HG03039 (cell line): ENCODE data around the gene PNLDC1.
"Not testable (repeated sequence)": the region's sequence is repeated elsewhere in the genome, so short reads cannot be mapped to it uniquely, and the experiment has no call there.

Source experiments
- ATAC-seq: cut with Tn5 transposase; IDR thresholded peaks from one replicate; pipeline ENCODE4 v1.9.1; 2021; ENCODE audit warnings: mild to moderate bottlenecking, moderate library complexity; ENCODE audit not compliant: unreplicated experiment

PNLDC1 gene

DNA sequence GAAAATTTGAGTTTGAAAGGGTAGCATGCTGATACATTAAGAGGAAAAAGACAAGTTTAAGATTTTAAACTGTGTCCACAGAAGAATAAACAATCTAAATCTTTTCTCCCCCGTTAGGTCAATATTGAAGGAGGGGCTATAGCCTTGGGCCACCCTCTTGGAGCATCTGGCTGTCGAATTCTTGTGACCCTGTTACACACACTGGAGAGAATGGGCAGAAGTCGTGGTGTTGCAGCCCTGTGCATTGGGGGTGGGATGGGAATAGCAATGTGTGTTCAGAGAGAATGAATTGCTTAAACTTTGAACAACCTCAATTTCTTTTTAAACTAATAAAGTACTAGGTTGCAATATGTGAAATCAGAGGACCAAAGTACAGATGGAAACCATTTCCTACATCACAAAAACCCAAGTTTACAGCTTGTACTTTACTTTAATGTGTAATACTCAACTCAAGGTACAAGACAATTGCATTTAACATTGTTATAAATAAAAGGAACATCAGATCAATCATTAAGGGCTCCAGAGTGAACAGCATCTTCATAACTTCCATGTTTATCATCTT lies 21.5 kb upstream of the PNLDC1 start:
- no peak for ATAC-seq

DNA sequence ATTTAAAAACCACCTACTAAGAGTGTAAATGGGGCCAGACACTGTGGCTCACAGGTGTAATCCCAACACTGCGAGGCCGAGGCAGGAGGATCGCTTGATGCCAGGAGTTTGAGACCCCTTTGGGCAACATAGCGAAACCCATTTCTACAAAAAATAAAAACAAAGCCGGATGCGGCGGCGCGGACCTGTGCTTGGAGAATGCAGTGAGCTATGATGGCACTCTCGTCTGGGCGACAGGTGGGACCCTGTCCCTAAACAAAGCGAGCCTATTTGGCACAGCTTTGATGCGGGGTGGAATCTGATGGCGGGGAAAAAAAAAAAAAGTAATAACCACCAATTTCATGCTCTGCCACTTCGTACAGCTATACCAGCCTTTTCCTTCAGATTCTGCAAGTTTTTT lies 11.8 kb upstream of the PNLDC1 start:
- ATAC-seq = no peak

DNA sequence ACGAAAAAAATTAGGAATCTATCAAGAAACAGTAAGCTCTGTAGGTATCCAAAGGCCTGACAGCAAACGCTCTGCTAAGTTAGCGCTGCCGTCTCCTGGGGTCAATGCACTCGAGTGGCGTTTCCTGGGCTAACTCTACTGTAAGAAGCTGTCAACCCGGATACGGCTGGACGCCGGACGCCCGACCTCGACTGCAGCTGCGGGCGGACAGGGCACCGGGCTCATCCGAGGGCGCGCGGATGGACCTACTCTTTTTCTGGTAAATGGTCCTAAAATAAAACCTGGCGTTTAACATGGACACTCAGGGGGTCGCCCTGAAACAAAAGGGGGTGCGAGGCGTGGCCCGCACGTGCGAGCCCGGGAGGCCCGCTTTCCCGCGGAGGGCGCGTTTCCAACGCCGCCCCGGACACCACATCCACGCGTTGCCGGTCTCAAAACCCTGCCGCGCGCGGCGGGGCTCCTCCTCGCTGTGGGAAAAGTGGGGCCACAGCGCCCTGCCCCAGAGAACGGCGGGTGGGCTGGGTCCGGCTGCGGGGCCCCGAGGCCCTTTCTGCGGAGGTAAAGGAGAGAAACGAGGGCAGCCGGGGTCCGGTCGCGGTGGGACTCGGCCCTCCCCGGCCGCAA lies 11.2 kb upstream of the PNLDC1 start:
- ATAC-seq = no peak

DNA sequence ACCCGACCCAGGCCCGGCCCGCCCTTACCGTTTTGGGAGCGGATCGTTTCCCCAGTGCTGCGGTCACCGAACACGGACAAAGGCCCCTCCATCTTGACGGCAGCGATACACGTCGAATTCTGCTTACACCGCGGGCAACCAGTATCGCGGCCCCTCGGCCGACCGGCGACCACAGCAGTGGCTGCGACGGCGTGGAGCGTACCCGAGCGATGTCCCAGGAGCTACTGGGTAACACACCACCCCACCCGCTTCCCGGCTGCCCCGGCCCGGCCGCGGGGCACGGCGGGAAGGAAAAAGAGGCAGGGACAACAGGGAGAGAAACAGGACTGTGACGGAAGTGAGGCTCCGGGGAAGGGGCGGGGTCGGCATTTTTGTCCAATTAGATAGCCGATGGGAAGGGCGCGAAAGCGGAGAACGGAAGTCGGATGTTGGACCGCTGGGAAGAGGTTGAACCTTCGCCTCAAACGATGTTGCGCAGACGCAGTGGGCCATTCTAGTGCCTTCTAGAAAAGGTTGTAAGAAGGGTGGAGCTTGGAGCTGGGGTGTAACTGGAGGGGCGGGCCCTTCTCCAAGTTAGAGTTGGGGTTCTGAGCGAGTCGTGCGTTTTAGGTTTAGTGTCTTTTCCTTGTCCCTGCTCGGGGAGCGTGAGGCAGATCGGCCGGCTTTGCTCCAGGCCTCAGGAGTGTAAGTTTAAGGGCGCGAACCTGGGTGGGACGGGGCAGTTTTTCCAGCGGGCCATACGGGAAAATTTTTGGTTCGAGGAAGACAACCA lies 10.5 kb upstream of the PNLDC1 start, which contains the start of gene TCP1:
TSS of gene TCP1 (minus strand) at position 226 of the 772 bp plus-strand sequence. CDS start at position 92, 134 bp downstream.
- peak; percentile 74 for ATAC-seq

DNA sequence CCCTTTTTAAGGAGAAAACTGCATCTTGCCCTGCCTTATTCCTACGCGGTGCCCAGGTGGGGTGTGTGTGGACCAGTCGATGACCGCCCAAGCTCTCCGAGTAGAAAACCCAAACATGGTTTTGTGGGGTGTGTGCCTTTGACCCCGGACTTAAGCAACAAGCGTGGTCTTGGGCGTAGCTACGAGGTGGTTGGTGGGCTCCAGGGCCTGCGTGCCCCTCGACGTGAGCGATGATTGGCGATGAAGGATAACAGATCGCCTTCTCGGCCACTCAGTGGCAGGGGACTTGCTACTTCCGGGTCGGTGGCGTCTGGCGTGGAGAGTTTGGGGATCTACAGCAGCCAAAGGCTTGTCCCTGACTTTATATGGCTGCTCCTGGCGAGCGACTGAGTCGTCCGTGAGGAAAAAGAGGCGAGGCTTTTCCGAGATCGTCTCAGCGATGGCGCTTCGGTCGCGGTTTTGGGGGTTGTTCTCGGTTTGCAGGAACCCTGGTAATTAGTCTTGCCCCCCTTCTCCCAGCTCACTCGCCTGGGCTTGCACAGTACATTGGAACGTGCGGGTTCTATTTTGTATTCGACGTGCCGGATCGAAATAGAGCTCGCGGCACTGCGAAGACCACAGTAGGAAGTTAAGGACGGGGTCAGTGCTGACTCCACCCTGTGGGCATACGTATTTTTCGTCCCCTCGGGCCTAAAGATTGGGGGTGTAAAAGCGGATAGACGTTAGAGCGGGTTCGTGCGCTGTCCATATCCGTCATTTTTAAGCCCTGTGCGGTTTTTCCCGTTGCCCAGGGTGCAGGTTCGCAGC lies 9.7 kb upstream of the PNLDC1 start, which contains the start of gene MRPL18:
TSS of gene MRPL18 (plus strand) at position 319 of the 807 bp plus-strand sequence. CDS start at position 440, 121 bp downstream.
- ATAC-seq = peak; percentile 77

DNA sequence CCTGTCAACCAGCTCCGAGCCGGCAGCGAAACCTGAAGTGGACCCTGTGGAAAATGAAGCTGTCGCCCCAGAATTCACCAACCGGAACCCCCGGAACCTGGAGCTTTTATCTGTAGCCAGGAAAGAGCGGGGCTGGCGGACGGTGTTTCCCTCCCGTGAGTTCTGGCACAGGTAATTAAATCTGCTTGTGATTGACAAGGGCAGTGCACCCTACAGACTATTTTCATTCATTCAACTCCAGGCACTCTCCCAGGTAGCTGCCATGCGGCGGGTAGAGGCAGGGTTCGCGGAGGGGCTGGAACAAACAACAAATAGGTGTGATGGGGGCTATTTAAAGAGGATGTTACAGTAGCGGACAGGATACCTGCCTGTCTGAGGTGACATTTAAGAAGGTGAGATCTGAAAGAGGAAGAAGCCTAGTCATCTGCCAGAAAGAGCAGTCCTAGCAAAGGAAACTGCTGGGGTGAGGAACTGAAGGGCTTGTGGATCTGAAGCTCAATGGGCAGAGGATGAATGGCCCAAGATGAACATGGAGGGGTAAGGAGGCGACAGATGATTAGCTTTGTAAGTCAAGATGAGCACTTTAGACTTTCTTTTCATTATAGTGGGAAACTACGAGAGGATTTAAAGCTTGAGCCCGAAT lies 9.0 kb upstream of the PNLDC1 start:
- no peak for ATAC-seq

DNA sequence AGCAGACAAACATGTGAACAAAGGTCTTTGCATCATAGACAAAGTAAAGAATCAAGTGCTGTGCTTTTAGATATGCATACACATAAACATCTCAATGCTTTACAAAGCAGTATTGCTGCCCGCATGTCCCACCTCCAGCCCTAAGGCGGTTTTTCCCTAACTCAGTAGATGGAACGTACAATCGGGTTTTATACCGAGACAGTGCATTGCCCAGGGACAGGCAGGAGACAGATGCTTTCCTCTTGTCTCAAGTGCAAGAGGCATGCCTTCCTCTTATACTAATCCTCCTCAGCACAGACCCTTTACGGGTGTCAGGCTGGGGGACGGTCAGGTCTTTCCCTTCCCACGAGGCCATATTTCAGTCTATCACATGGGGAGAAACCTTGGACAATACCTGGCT lies 5.1 kb upstream of the PNLDC1 start:
- not testable (repeated sequence) for ATAC-seq

DNA sequence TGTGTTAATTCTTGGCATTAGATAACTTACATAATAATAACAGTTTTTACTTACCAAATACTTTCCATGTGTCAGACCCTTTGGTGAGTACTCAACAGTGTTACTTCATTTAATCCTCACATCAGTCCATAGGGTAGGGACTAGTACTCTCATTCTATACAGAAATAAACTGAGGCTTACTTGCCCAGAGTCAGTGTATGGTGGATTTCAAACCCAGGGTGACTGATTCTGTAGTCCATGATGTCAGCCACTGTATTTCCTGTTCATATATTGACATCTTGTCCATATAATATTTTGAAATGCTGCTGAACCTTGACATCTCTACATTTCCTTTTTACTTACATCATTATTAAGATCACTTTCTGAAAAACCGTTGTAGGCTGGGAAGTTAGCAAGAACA lies 2.5 kb upstream of the PNLDC1 start:
- ATAC-seq = no peak

DNA sequence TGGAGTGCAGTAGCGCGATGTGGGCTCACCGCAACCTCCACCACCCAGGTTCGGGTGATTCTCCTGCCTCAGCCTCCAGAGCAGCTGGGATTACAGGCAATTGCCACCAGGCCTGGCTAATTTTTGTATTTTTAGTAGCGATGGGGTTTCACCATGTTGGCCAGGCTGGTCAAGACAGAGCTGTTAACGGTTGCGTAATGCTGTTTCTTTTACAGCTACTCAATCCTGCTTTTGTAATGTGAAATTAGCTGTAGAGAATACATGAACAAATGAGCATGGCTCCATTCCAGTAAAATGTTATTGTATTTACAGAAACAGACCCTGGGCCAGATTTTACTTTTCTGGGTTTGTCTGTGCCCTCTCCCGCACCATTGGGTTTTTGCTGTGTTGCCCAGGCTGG lies 1.9 kb downstream of the PNLDC1 start:
- no peak for ATAC-seq

DNA sequence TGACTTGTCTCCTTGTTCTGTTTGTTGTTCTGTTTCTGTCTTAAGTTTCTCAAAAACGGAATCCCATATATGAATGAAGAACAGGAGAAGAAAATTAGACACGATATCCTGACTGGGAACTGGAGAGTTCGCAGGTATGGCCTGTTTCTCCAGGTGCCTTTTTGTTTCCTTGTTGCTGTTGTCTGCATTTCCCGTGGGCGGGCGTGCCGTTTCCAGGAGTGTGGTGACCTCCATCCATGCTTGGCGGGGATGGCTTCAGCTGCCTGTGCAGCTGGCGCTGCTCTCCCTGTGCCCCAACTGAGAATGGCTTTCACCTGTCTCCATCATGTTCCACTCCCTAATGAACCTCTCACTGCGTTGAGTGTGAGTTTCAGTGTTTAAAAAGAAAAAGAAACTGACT lies 4.4 kb downstream of the PNLDC1 start:
- ATAC-seq = no peak

DNA sequence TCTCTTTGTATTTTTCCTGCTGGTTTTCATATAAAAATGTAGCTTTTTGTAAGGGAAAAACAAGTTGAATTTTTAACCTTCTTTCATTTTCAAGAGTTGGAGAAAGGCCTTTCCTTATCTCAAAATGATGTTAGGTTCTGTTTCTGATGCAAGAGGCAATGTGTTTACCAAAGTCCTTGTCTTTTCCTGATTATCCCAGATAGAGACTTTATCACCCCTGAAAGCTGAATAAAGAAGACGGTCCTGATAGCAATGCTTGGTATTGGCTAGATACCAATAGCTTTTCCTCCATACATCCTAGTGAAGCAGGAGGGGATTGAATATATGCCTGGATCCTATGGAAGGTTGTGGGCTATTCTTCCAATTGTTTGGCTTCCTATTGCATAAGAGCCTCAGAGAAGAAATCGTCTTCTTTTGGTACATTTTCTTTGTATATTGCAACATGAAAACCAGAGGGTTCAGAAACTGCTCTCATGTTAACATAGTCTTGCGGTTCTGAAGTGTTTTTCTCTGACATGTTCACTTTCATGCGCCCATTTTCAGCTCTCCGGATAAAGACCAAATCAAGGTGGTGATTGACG lies 5.5 kb downstream of the PNLDC1 start:
- no peak for ATAC-seq

DNA sequence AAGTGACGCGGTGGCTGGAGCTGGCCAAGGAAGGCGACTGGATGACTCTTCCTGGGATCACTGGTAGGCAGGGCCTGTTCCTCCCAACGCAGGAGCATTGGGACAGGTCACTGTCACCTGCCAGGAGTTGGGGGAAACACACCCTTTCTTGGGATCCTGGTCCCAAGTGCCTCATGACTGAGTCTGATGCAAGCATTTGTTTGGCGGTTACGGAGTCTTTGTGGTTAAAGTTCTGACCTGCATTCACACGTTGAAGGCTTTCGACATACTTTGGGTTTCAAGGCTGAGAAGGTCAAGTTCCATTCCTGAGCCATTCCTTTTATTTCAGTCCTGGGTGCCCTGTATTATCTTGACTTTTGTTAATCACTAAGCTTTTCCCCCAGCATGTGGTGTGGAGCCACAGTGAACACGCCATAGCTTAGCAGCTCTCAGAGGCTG lies 6.0 kb downstream of the PNLDC1 start:
- ATAC-seq = no peak

DNA sequence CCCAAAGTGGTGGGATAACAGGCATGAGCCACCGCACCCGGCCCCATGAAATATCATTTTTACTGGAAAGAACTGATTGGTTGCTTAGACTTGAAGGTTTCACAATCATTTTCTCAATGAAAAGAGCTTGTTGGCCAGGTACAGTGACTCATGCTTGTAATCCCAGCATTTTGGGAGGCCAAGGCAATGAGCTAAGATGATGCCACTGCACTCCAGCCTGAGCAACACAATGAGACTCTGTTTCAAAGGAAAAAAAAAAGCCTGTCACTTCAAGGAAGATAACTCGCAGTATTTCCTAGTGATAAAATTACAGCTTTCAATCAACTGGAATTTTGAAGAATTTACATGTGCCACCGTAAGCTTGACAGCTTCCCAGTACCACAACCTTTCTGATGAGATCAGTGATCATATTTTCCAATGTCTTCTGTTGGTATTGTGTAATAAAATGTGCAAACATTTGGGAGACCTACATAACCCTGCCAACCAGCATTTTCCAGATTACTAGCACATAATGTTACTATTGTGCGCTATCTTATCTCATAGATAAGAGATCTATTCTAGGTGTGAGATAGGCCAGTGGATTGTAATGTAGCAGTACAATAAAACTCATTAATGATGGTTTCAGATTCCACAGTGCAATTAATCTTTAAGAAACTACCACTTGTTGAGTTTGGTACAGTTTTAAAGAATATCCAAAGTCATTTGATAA lies 7.2 kb downstream of the PNLDC1 start:
- no peak for ATAC-seq

DNA sequence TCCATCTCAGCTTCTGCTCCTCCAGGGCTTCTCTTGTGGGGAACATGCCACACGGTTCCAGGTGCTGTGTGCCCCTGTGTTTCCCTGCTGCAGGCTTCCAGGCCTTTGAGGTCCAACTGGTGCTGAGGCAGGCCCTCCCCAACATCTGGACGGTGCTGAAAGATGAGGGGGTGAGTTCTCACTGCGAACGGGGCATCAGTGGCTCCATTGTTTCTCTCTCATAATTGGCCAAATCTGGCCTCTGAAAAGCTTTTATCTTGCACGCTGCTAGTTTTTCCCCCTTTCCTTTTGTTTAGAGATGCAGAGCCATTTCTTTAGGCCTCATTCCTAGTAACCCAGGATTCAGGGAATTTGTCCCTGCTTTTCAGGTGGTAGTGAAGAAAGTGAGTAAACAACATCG lies 8.6 kb downstream of the PNLDC1 start:
- no peak for ATAC-seq

DNA sequence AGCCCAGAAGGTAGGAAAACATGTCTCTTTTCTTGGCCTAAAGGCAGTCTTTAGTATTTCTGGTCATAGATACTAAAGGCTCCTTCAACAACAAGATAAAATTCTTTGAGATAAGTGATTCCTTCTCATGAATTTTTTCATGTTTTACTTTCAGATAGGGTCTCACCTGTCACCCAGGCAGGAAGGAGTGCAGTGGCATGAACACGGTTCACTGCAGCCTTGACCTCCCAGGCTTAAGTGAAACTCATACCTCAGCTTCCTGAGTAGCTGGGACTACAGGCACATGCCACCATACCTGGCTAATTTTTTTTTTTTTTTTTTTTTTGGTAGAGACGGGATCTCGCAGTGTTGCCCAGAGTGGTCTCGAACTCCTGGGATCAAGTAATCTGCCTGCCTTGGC lies 9.1 kb downstream of the PNLDC1 start:
- no peak for ATAC-seq

DNA sequence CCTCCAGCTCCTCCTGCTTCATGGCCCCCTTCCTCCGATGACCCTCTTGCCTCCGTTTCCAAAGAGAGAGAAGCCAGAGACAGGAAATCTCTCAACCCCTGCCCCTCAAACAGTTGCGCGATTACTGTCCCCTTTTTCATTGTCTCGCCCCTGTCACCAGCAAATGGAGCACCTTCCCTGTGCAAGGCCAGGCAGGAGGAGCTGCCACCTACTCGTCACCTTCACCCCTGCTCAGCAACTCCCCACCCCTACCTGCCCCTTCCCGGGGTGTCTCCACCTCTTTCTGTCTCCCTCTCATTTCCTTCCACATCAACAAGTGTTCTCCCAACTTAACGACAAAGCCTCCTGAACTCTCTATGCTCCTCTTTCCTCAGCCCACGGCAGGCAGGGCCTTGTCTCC lies 13.7 kb downstream of the PNLDC1 start:
- ATAC-seq = no peak

DNA sequence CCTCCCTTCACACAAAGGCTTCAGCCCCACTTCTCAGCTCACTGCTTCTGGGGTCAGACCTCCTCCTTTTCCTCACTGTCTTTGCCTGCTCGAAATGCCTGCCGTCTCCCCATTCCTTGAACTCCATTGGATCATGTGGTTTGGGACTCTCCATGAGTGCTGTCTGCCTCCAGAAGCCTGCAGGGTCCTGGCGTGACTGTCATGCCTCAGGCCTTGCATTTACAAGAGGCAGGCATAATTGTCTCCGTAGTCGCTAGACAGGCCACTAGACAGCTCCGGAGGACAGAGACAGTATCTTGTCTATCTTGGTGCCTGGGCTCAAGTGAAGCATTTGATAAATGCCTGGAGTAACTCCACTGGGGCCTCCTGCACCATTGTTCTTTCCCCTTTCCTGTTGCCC lies 15.3 kb downstream of the PNLDC1 start:
- ATAC-seq = no peak

DNA sequence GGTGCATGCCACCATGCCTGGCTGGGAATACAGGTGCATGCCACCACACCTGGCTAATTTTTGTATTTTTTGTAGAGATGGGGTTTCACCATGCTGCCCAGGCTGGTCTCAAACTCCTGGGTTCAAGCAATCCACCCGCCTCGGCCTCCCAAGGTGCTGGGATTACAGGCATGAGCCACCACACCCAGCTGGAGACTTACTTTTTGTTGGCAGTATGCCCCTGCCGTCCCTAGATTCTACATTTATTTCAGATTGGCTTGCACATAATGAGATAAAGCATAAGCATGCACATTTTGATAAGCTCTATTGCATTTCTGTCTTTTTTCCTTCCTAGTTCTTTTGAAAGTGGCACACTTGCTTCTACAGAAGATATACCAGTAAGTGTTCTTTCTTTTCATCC lies 16.7 kb downstream of the PNLDC1 start:
- not testable (repeated sequence) for ATAC-seq

DNA sequence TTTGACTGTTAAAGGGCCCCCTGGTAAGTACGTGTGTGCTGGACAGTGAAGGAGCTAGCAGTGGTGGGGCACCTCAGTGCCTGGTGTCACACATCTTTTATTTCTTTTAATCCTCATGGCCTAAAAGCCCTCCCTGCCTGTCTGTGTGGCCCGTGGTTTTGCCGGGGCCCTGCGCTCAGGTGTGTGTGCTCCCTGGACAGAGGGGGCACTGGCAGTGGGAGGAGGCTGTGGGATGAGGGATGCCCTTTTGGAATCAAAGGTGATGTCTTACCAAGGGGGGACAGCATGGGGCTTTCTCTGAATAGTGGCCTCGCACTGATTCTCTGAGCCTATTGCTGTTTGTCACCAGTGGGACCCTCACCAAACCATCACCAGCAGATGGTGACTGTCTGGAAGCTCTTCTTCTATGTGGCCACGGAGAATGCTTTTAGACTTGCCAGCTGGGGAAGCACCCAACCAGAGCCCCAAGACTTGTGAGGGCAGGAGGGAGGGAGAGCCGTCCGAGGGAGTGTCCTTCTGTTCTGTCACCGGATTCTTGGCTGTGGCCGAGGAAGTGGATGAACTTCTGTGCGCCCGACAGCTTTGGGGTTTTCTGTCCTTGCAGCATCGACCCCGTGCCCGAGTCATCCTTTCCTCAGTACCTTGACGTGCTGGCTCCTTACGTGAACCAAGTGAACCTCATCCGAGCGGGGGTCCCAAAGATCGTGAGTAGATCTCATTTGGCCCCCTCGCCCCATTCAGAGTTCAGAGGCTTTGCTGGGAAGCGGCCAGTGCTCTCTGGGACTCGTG lies 18.1 kb downstream of the PNLDC1 start:
- ATAC-seq = no peak
